BE2C (cell line): Measurements from ENCODE around the gene TRAF7.

Experiments used
- DNase-seq: peaks from one replicate; pipeline ENCODE4 v3.0.0-alpha.2; 2020
- H3K27me3 ChIP-seq: fragments of 250-450 bp; sonication (Bioruptor Pico); 2 replicates; pipeline ENCODE4 v1.5.1; 2020; ENCODE audit warnings: mild to moderate bottlenecking
- H3K36me3 ChIP-seq: fragments of 250-450 bp; sonication (Bioruptor Pico); 2 replicates; pipeline ENCODE4 v1.5.1; 2020; ENCODE audit warnings: mild to moderate bottlenecking
- H3K4me1 ChIP-seq: fragments of 250-450 bp; sonication (Bioruptor Pico); 2 replicates; pipeline ENCODE4 v1.5.1; 2020
- H3K4me3 ChIP-seq: 2 replicates; pipeline ENCODE4 v1.5.1; 2011; ENCODE audit warnings: low read depth, low read length
- H3K9me3 ChIP-seq: fragments of 250-450 bp; sonication (Bioruptor Pico); 2 replicates; pipeline ENCODE4 v1.5.1; 2020
- CTCF ChIP-seq: IDR thresholded peaks from 2 replicates; pipeline ENCODE4 v1.5.1; 2012; ENCODE audit warnings: mild to moderate bottlenecking, low read depth, low read length

The TRAF7 gene

GRCh38 chr16:2154533-2155090 is 970 bp upstream of the TRAF7 start:
- Histone ChIP-seq H3K4me1 (peaks cover 28% of the 10 kb centered on the region), H3K9me3 (no peaks in the 10 kb centered on the region), H3K4me3 (peak overlapping the region; percentile 100), H3K36me3 (peaks cover 36% of the 10 kb centered on the region), H3K27me3 (no peaks in the 10 kb centered on the region)
- no peak for DNase-seq
- no peak for TF ChIP-seq CTCF

DNA sequence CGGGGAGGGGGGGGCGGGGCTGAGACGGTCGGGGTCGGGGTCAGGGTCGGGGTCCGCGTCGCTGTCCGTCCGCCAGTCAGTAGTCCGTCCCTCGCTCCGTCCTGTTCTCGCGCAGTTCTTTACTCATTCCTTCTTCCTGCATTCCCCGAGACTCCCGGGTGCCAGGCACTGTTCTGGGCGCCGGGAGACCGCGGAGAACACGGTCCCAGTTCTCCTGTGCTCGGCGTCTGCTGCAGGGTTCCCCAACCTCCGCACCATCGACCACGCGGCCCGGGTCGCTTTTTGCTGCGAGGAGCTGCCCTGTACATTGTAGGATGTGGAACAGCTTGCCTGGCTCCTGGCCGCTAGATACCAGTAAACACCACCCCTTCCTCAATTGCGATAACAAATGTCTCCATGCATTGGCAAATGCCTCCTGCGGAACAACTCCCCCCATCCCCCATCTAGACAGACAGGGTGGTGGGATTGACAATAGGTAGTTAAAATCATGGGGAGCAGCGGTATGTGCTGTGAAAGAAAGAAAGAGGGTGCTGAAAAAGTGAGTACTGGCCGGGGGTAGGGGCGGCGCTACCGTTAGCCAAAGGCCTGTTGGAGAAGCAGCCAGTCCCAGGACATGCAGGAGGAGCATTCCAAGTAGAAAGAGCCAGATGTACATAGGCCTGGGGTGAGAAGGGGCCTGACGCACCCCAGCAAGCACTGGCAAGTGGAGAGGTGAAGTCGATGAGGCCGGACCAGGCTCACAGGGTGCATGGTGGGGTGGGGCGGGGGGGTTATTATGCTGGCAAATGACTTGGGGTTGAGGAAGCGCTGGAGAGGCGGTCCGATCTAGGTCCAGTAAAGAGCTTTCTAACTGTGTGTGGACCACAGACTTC is 631 bp downstream of the TRAF7 start:
- H3K9me3 ChIP-seq: no peaks in the 10 kb centered on the region
- H3K36me3 ChIP-seq: peaks cover 36% of the 10 kb centered on the region
- peak overlapping the region; percentile 96 for H3K4me3 ChIP-seq
- peaks cover 25% of the 10 kb centered on the region for H3K4me1 ChIP-seq
- no peak for TF ChIP-seq CTCF
- no peak for DNase-seq
- H3K27me3 ChIP-seq: no peaks in the 10 kb centered on the region

GRCh38 chr16:2156849-2157224 is 1.3 kb downstream of the TRAF7 start:
- DNase-seq: no peak
- Histone ChIP-seq H3K27me3 (no peaks in the 10 kb centered on the region), H3K9me3 (no peaks in the 10 kb centered on the region), H3K36me3 (peaks cover 33% of the 10 kb centered on the region), H3K4me3 (peak overlapping the region; percentile 96), H3K4me1 (peaks cover 18% of the 10 kb centered on the region)
- no peak for TF ChIP-seq CTCF

- Histone ChIP-seq H3K36me3 (peaks cover 34% of the 10 kb centered on the region), H3K27me3 (no peaks in the 10 kb centered on the region), H3K9me3 (no peaks in the 10 kb centered on the region), H3K4me3 (no peak overlapping the region), H3K4me1 (peaks cover 14% of the 10 kb centered on the region)
- no peak for TF ChIP-seq CTCF
- DNase-seq: no peak
These were observed 2.1 kb downstream of the TRAF7 start for GRCh38 chr16:2157480-2158261.

DNA sequence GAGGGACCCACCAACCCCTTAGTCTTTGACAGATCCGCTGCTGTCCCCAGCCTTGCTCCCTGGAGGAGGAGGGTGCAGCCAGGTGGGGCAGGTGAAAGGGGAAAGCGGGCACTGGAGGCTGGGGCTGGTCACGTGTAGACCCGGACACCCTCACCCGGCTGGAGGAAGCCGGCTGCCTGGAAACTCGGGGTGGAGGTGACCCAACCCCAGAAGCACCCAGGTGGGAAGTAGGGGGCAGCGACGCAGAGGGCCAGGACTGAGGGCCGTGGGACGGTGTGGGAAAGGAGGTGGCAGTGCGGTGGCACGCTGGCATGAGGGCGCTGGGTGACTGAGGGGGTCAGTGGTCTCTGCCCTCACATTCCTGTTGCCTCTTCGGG is 2.7 kb downstream of the TRAF7 start:
- no peak for DNase-seq
- Histone ChIP-seq H3K4me3 (no peak overlapping the region), H3K9me3 (no peaks in the 10 kb centered on the region), H3K36me3 (peaks cover 30% of the 10 kb centered on the region), H3K27me3 (no peaks in the 10 kb centered on the region), H3K4me1 (peaks cover 14% of the 10 kb centered on the region)
- TF ChIP-seq CTCF: no peak
